Astrocyte (in vitro differentiated cells and primary cell): ENCODE data around the gene PFKL. TPM values are rescaled to one million over a fixed set of nuclear protein-coding genes. Genes with fewer than 3 reads are reported as not detected.

Source experiments
- DNase-seq: peaks from one replicate; pipeline ENCODE4 v3.0.0-alpha.2; 2010; ENCODE audit warnings: low read depth
- FAIRE-seq: peaks from 2 replicates; lab custom pipeline; 2011; peaks lifted over from hg19 to GRCh38; lab: Jason Lieb, UNC
- H2AFZ ChIP-seq: 2 replicates; pipeline ENCODE4 v1.6.0; 2012; ENCODE audit warnings: low read depth, low read length, inconsistent platforms
- H3K27ac ChIP-seq: 2 replicates; pipeline ENCODE4 v1.5.1; 2011; ENCODE audit warnings: low read depth, low read length, inconsistent platforms
- H3K27me3 ChIP-seq: 2 replicates; pipeline ENCODE4 v1.6.0; 2011; ENCODE audit warnings: low read length, inconsistent platforms; ENCODE audit not compliant: insufficient read depth
- H3K36me3 ChIP-seq: 2 replicates; pipeline ENCODE4 v1.5.1; 2011; ENCODE audit warnings: low read length, inconsistent platforms; ENCODE audit not compliant: insufficient read depth
- H3K4me1 ChIP-seq: 2 replicates; pipeline ENCODE4 v1.5.1; 2011; ENCODE audit warnings: low read length, inconsistent platforms; ENCODE audit not compliant: insufficient read depth
- H3K4me2 ChIP-seq: 2 replicates; pipeline ENCODE4 v1.6.0; 2012; ENCODE audit warnings: low read length, inconsistent platforms
- H3K4me3 ChIP-seq: 2 replicates; pipeline ENCODE4 v1.5.1; 2011; ENCODE audit warnings: low read depth, mild to moderate bottlenecking, low read length, inconsistent platforms; ENCODE audit not compliant: insufficient read depth
- H3K79me2 ChIP-seq: 2 replicates; pipeline ENCODE4 v1.6.0; 2012; ENCODE audit warnings: mild to moderate bottlenecking, low read length, inconsistent platforms; ENCODE audit not compliant: insufficient read depth
- H3K9ac ChIP-seq: 2 replicates; pipeline ENCODE4 v1.6.0; 2012; ENCODE audit warnings: mild to moderate bottlenecking, low read length, inconsistent platforms
- H3K9me3 ChIP-seq: 2 replicates; pipeline ENCODE4 v1.5.1; 2012; ENCODE audit warnings: low read depth, mild to moderate bottlenecking, low read length, inconsistent platforms; ENCODE audit not compliant: insufficient read depth
- H4K20me1 ChIP-seq: 2 replicates; pipeline ENCODE4 v1.6.0; 2012; ENCODE audit warnings: low read length, inconsistent platforms; ENCODE audit not compliant: insufficient read depth
- H3K27ac Mint-ChIP-seq: one replicate; pipeline ENCODE4 v1.8.0; 2021; ENCODE audit warnings: mild to moderate bottlenecking, mixed read lengths; ENCODE audit not compliant: unreplicated experiment
- H3K27me3 Mint-ChIP-seq: one replicate; pipeline ENCODE4 v1.8.0; 2021; ENCODE audit warnings: low read depth, mixed read lengths; ENCODE audit not compliant: unreplicated experiment
- H3K36me3 Mint-ChIP-seq: one replicate; pipeline ENCODE4 v1.8.0; 2021; ENCODE audit warnings: low read depth, mixed read lengths; ENCODE audit not compliant: unreplicated experiment
- H3K4me1 Mint-ChIP-seq: one replicate; pipeline ENCODE4 v1.8.0; 2021; ENCODE audit warnings: low read depth, mixed read lengths; ENCODE audit not compliant: unreplicated experiment
- H3K4me3 Mint-ChIP-seq: one replicate; pipeline ENCODE4 v1.8.0; 2021; ENCODE audit warnings: mild to moderate bottlenecking, moderate library complexity, mixed read lengths; ENCODE audit not compliant: unreplicated experiment
- H3K9me3 Mint-ChIP-seq: one replicate; pipeline ENCODE4 v1.8.0; 2021; ENCODE audit warnings: mild to moderate bottlenecking, mixed read lengths; ENCODE audit not compliant: unreplicated experiment
- EZH2 ChIP-seq: IDR thresholded peaks from 2 replicates; pipeline ENCODE4 v1.6.1; 2012; ENCODE audit warnings: mild to moderate bottlenecking, low read length, inconsistent platforms; ENCODE audit not compliant: insufficient read depth
- total RNA-seq: library from RNA; stranded (reverse); gene quantifications from 2 replicates; pipeline ENCODE4 v1.2.1, GENCODE V29; 2021
- TF ChIP-seq, protein P1 (sequence below): IDR thresholded peaks from 2 replicates; pipeline ENCODE4 v1.5.1; 2011; ENCODE audit warnings: low read depth, mild to moderate bottlenecking, inconsistent platforms, low read length, moderate library complexity; ENCODE audit not compliant: insufficient read depth

The PFKL gene
- total RNA-seq, 1 donor from 2014 or later: 109 TPM

DNA sequence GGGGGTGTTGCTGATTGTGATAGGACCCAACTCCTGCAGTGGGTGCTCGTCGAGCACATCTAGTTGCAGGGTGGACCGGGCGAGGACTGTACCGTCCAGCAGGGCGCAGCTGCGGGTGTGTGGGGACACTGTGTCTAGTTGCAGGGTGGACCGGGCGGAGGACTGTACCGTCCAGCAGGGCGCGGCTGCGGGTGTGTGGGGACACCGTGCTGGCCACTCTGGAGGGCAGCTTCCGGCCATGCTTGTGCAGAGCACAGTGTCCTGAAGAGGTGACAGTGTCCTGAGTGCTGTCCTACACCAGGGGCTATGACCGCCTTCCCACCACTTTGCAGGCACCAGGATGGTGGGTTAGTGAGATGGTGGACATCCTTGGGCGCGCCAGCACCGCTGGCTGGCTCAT lies 49.0 kb downstream of the PFKL start:
- no peak overlapping the region for H3K4me3 Mint-ChIP-seq
- H3K27me3 ChIP-seq: peaks cover 14% of the 10 kb centered on the region
- no peak for DNase-seq

DNA sequence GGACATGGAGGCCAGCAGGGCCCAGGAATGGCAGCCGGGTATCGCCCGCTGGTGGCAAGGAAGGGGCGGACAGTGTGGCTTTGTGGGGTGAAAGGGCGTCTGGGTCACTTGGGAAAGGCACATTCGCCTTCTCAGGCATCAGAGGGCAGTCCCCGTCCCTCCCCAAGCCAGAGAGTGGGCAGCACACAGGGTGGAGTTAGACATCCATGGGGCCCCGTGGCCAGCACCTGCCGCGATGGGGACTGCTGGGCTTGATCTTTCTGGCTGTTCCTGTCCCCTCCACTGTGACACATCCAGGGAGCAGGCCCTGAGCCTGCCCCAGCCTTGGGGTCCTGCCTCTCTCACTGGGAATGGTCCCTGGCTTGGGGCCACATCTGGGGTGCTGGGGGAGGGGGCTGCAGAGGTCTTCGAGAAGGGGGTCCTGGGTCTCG lies 49.6 kb downstream of the PFKL start:
- Histone ChIP-seq H3K9me3 (no peaks in the 10 kb centered on the region), H3K4me1 (no peaks in the 10 kb centered on the region), H3K36me3 (no peaks in the 10 kb centered on the region), H2AFZ (no peak overlapping the region), H3K27me3 (peaks cover 14% of the 10 kb centered on the region), H4K20me1 (no peaks in the 10 kb centered on the region), H3K79me2 (no peaks in the 10 kb centered on the region), H3K4me3 (no peak overlapping the region), H3K9ac (no peak overlapping the region), H3K4me2 (no peak overlapping the region), H3K27ac (no peak overlapping the region)
- no peaks in the 10 kb centered on the region for H3K4me1 Mint-ChIP-seq
- peaks cover 67% of the 10 kb centered on the region for H3K27me3 Mint-ChIP-seq
- FAIRE-seq: no peak
- H3K36me3 Mint-ChIP-seq: no peaks in the 10 kb centered on the region
- no peak for DNase-seq
- TF ChIP-seq EZH2: peak; percentile 39
- TF ChIP-seq, protein P1, sequence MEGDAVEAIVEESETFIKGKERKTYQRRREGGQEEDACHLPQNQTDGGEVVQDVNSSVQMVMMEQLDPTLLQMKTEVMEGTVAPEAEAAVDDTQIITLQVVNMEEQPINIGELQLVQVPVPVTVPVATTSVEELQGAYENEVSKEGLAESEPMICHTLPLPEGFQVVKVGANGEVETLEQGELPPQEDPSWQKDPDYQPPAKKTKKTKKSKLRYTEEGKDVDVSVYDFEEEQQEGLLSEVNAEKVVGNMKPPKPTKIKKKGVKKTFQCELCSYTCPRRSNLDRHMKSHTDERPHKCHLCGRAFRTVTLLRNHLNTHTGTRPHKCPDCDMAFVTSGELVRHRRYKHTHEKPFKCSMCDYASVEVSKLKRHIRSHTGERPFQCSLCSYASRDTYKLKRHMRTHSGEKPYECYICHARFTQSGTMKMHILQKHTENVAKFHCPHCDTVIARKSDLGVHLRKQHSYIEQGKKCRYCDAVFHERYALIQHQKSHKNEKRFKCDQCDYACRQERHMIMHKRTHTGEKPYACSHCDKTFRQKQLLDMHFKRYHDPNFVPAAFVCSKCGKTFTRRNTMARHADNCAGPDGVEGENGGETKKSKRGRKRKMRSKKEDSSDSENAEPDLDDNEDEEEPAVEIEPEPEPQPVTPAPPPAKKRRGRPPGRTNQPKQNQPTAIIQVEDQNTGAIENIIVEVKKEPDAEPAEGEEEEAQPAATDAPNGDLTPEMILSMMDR: no peak
- no peak overlapping the region for H3K27ac Mint-ChIP-seq
- no peak overlapping the region for H3K4me3 Mint-ChIP-seq
- H3K9me3 Mint-ChIP-seq: no peaks in the 10 kb centered on the region

More for the DNA sequence above, 49.0 kb downstream of the PFKL start:
- H3K4me2 ChIP-seq: no peak overlapping the region
- H3K79me2 ChIP-seq: no peaks in the 10 kb centered on the region
- H3K36me3 ChIP-seq: no peaks in the 10 kb centered on the region
- H2AFZ ChIP-seq: no peak overlapping the region
- no peak for FAIRE-seq
- H3K9me3 ChIP-seq: no peaks in the 10 kb centered on the region
- Mint-ChIP-seq H3K4me1 (no peaks in the 10 kb centered on the region), H3K27ac (no peak overlapping the region), H3K36me3 (no peaks in the 10 kb centered on the region), H3K9me3 (no peaks in the 10 kb centered on the region), H3K27me3 (peaks cover 61% of the 10 kb centered on the region)
- no peaks in the 10 kb centered on the region for H3K4me1 ChIP-seq
- H3K4me3 ChIP-seq: no peak overlapping the region
- H4K20me1 ChIP-seq: no peaks in the 10 kb centered on the region
- TF ChIP-seq, protein P1: no peak
- no peak overlapping the region for H3K9ac ChIP-seq
- H3K27ac ChIP-seq: no peak overlapping the region

DNA sequence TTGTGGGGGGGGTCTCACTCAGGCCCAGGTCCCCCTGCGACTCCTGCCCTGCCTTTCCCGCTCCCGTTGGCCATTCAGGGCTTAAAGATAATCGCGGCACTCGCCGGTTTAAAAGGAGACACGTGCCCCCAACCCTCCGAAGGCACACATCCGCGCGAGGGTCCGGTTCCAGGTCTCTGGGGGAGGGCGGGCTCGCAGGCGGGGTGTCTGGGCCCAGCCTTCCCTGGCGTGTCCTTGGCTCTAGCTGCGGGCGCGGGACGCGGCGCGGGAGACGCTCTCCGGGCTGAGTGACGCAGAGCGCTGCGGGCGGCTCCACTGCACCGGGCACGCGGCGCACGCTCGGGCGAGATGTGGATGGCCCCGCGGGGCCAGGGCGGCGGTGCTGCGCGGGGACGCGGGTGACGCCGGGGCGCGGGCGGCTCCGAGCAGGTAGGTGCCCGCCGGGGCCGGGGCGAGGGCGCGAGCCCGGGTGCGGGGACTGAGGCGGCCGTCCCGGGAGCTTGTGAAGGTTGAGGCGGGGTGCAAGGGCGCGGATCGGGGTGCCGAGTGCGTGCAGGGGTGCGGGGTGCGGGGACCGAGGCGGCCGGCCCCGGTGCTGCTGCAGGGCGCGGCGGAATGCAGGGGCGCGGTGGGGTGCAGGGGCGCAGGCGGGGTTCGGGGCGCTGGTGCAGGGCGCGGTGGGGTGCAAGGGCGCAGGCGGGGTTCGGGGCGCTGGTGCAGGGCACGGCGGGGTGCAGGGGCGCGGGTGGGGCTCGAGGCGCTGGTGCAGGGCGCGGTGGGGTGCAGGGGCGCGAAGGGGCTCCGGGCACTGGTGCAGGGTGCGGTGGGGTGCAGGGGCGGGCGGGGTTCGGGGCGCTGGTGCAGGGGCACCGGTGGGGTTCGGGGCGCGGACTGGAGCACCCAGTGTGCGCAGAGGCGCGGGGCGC lies 50.3 kb downstream of the PFKL start:
- Histone ChIP-seq H3K79me2 (no peaks in the 10 kb centered on the region), H3K27ac (no peak overlapping the region), H4K20me1 (no peaks in the 10 kb centered on the region), H3K4me3 (no peak overlapping the region), H3K27me3 (peaks cover 14% of the 10 kb centered on the region), H3K9me3 (no peaks in the 10 kb centered on the region), H3K4me2 (no peak overlapping the region), H3K4me1 (no peaks in the 10 kb centered on the region), H3K36me3 (no peaks in the 10 kb centered on the region), H2AFZ (no peak overlapping the region), H3K9ac (no peak overlapping the region)
- H3K4me1 Mint-ChIP-seq: no peaks in the 10 kb centered on the region
- H3K36me3 Mint-ChIP-seq: no peaks in the 10 kb centered on the region
- no peak overlapping the region for H3K27ac Mint-ChIP-seq
- TF ChIP-seq, protein P1: no peak
- TF ChIP-seq EZH2: no peak
- no peak overlapping the region for H3K4me3 Mint-ChIP-seq
- DNase-seq (no peak), FAIRE-seq (no peak)
- H3K9me3 Mint-ChIP-seq: no peaks in the 10 kb centered on the region
- H3K27me3 Mint-ChIP-seq: peaks cover 72% of the 10 kb centered on the region
